SH-SY5Y (cell line): ENCODE results near the gene CALR.

ENCODE experiments used
- GATA2 ChIP-seq: IDR thresholded peaks from 2 replicates; pipeline ENCODE4 v1.6.1; 2011; ENCODE audit warnings: mild to moderate bottlenecking, low read depth, low read length
- GATA3 ChIP-seq: IDR thresholded peaks from 2 replicates; pipeline ENCODE4 v1.6.1; 2011; ENCODE audit warnings: low read depth, mild to moderate bottlenecking, low read length, moderate library complexity

CALR gene

DNA sequence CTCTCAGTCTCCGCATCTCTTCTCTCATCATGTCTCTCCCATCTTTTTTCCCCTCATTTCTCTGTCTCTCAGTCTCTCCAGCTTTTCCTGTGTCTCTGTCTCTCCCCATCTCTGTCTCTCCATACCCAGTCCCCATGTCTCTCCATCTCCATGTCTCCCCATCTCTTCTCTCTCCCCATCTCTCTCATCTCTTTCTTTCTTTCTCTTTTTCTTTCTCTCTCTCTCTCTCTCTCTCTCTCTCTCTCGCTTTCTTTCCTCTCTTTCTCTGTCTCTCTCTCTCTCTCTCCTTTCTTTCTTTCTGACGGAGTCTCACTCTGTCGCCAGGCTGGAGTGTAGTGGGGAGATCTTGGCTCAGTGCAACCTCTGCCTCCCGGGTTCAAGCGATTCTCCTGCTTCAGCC lies 44.2 kb downstream of the CALR start:
- TF ChIP-seq GATA3, result no peak
- no peak for TF ChIP-seq GATA2

DNA sequence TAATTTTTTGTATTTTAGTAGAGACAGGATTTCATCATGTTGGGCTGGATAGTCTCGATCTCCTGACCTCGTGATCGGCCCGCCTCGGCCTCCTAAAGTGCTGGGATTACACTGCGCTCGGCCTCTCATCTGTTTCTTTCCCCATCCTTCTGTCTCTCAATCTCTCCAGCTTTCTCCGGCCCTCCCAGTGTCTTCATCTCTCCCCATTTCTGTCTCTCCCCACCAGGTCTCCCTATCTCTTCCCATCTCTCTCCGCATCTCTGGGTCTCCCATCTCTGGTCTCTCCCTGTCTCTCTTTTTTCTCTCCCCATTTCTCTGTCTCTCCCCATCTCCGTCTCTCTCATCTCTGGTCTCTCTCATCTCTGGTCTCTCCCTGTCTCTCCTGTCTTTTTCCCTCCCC lies 44.7 kb downstream of the CALR start:
- TF ChIP-seq GATA3 (no peak), GATA2 (no peak)

DNA sequence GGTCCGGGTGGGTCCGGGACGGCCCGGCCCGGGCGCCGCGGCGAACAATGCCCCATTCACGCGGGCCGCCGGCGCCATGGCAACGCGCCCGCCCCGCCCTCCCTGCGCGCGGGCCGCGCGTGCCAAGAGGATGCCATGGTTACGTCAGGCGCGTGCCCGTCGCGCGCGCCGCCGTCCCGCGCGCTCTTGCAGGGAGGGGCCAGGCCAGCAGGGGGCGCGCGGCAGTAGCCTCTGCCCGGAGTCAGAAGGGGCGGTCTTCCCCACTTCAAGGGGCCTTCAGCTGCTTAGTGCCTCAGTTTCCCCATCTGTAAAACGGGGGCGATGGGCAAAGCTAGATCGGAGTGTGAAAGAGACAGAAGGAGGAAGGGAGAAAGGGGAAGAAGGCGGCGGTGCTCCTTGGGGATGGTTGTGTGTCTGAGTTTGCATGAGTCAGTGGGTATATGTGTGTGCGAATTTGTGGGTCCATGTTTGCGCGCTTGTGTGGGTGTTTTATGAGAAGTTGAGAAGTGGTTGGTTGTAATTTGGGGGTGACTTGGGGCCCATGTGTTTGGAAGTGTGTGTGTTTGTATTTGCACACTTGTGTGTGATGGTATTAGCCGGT lies 45.2 kb downstream of the CALR start:
- no peak for TF ChIP-seq GATA3
- no peak for TF ChIP-seq GATA2

DNA sequence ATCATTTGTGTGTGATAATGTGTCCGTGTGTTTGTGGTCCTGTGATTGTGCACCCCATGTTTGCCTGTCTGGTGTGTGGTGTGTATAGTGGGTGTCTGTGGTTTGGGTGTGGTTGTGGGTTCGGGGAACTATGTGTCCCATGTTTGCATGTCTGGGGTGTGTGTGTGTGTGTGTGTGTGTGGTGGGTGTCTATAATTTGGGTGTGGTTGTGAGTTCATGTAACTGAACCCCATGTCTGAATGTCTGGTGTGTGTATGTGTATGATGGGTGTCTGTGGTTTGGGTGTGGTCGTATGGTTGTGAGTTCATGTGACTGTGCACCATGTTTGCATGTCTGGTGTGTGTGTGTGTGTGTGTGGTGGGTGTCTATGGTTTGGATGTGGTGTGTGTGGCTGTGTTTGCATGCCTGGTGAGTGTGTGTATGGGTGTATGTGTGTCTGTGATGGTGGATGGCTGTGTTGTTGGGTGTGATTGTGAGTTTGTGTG lies 45.8 kb downstream of the CALR start:
- TF ChIP-seq GATA2, result no peak
- no peak for TF ChIP-seq GATA3

DNA sequence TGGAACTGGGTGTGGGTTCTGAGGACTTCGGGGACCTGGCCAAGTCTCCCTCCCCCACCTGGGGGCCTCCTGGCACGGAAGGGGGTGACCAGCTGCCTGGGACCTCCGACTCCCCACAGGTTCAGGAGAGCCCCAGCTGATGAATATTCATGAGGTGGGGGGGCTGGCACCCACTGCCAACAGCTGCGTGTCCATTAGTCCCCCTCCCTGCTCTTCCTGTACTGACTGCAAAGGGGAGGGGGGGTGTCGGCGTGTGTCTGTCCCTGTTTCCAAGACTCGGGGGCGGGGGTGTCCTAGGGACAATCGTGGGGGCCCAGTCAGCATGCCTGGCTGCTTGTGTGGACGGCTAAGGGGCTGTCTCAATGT lies 46.3 kb downstream of the CALR start:
- no peak for TF ChIP-seq GATA3
- no peak for TF ChIP-seq GATA2

DNA sequence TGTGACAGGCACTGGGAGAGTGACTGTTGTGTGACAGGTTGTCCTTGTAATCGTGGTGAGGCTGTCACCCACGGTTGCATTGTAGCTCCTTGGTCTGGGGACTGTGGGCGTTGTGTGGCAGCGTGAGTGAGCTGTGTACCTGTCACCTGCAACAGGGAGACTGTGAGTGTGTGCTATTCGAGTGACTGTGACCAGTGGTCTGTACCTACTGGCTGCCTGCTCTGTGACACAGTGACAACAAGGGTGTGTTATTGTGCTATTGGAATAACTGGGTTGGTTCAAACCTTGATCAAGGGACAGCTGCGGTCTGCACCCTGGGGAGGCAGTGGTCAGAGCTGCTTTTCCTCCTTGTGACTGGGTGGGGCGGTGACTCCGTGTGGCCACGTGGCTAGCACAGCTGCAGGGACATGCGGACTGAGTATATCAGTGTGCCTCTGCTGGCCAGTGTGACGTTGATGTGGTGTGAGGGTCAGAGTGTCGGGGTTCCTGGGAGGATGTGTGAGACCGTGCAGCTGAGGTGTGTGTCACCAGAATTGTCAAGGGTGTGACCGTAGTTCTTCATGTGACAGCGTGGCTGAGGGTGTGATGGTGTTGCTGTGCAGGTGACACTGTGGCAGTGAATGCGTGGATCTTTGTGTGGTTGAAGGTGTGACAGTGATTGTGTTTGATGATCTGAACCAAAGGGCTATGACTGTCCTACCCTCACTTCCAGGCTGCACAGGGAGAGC lies 46.8 kb downstream of the CALR start:
- TF ChIP-seq GATA3 (no peak), GATA2 (no peak)

DNA sequence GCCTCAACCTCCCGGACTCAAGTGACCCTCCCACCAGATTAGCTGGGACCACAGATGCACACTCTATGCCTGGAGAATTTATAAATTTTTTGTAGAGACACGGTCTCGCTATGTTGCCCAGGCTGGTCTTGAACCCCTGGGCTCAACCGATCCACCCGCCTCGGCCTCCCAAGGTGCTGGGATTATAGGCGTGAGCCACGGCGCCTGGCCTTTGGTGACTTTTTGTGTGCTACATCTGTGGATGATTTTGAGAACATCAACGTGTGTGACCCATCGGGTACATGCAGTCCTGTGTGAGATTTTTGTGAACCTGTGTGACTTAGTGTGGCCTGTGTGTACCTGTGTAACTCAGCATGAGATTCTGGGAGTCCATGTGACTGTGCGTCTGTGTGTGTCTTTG lies 48.3 kb downstream of the CALR start:
- TF ChIP-seq GATA2 (no peak), GATA3 (no peak)

DNA sequence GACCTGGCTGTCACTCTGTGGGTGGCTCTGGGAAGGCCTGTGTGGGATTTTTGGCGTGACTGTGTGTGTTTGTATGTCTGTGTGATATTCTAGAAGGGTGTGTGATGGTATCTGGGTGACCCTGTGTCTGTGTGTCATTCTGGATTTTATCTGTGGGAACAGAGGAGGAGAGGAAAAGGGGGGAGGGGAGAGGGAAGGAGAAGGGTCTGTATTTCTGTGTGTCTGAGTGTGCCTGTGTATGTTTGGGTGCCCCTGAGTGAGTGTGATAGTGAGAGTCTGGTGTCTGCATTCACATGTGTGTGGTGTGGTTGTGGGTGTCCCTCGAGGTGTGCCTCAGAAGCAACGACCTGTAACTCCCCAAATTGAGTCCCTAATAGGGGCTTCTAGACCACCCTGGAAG lies 48.8 kb downstream of the CALR start:
- TF ChIP-seq GATA3 (no peak), GATA2 (no peak)

DNA sequence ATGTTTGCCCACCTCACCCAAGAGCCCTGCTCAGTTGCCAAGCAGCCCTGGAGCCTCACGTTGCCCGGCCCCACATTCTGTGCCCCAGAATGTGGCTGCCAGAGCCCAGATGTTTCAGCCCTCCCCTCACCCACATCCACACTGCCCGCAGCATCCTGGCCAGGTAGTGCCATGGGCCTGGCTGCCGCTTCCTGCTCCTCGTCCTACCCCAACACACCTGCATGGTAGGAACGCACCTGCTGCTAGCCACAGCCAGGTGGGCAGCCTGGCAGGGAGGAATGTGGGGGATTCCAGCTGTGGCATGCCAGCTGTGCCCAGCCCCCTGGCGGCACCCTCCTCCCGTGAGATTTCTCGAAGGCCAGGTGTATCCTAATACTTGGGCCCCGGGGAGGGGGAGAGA lies 49.4 kb downstream of the CALR start:
- TF ChIP-seq GATA3 (no peak), GATA2 (no peak)

DNA sequence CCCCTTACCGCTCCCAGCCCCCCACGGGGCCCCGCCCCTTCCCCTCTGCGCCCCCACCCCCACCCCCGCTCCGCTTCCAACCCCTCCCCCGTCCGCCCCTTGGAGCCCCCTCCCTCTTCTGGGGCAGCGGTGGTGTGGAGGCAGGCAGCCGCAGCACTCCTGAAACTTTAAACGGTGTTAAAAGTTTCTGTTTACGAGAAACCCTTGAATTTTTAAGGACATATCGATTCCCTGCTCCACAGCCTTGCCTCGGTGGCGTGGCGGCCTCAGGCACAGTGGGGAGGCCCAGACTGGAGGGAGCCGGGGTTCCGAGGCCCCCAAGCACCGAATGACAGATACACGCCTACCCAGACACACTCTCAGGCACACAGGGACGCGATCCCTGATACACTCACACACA lies 52.0 kb downstream of the CALR start:
- TF ChIP-seq GATA2 (no peak), GATA3 (no peak)

DNA sequence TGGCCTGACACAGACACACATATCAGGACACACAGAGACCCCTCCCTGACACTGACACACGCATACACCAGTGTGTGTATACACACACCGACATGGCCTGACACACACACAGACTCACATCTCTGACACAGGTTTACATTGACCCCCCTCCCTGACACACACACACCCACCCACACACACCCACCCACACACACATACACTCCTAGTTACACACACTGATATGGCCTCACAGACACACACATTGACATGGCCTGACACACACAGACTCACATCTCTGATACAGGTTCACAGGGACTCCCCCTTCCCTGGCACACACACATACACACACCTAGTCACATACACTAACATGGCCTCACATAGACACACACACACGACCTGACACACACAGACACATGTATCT lies 52.4 kb downstream of the CALR start:
- no peak for TF ChIP-seq GATA2
- no peak for TF ChIP-seq GATA3

DNA sequence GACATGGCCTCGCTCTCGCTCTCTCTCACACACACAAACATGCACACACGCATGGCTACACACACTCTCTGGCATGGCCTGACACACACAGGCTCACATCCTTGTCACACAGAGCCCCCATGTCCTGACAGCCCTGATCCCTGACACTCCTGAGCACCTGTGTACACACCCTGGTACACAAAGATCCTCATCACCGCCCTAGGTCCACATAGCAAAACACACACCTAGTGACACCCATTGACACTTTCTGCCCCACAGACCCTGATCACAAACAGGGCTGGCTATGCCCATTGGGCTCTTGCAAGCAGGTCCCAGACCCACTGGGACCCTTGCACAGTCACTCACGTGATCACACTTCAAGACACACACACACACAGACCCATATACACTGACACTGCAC lies 52.9 kb downstream of the CALR start:
- TF ChIP-seq GATA3 (no peak), GATA2 (no peak)

DNA sequence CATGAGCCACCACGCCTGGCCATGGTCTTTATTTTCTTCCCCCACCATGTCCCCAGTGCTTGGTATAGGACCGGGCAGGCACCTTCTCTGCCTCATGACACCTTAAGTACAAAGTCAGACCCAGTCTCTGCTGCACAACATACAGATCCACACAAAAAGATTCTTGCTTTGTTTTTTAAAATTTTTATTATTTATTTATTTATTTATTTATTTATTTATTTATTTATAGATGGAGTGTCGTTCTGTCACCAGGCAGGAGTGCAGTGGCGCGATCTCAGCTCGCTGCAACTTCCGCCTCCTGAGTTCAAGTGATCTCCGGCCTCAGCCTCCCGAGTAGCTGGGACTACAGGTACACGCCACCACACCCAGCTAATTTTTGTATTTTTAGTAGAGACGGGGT lies 54.3 kb downstream of the CALR start:
- TF ChIP-seq GATA3 (no peak), GATA2 (no peak)

DNA sequence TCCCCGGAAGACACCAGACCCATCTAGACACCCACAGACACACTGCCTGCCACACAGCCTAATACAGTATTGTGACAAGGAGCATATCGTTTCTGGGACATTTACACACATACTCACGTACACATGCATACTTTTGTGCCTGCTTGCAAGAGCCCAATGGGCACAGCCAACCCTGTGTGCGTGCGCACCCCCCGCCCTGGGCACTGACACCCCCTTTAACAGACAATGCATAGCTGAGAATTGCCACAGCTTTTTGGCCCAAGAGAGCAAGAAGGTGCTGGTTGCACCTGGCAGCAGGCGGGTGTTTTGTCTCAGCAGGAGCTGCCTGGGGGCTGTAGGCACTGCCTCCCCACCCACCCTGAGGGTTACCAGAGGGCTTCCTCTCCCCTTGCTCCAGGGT lies 55.2 kb downstream of the CALR start:
- TF ChIP-seq GATA3 (no peak), GATA2 (no peak)
